HEK293 (cell line): ENCODE measurements around the gene SLC25A45.

Experiments used
- BCL11A ChIP-seq: fragments of 450-650 bp; formaldehyde crosslinking; IDR thresholded peaks from 2 replicates; pipeline ENCODE4 v1.5.1; 2016; ENCODE audit warnings: low read depth, missing biosample characterization, missing genetic modification characterization
- GLI4 ChIP-seq: fragments of 450-650 bp; formaldehyde crosslinking; IDR thresholded peaks from 2 replicates; pipeline ENCODE4 v1.5.1; 2016; ENCODE audit warnings: missing biosample characterization, missing genetic modification characterization
- MEIS1 ChIP-seq: sonication (generic); formaldehyde crosslinking; IDR thresholded peaks from 2 replicates; pipeline ENCODE4 v1.8.1; 2022; ENCODE audit warnings: missing genetic modification reagents, mild to moderate bottlenecking, borderline replicate concordance
- OSR2 ChIP-seq: fragments of 450-650 bp; formaldehyde crosslinking; IDR thresholded peaks from 2 replicates; pipeline ENCODE4 v1.5.1; 2016; ENCODE audit warnings: missing biosample characterization, missing genetic modification characterization
- PRDM2 ChIP-seq: fragments of 450-650 bp; formaldehyde crosslinking; IDR thresholded peaks from 2 replicates; pipeline ENCODE4 v1.5.1; 2016; ENCODE audit warnings: missing biosample characterization, missing genetic modification characterization, borderline replicate concordance
- RBAK ChIP-seq: fragments of 450-650 bp; formaldehyde crosslinking; IDR thresholded peaks from 2 replicates; pipeline ENCODE4 v1.5.1; 2016; ENCODE audit warnings: missing biosample characterization, missing genetic modification characterization
- REPIN1 ChIP-seq: fragments of 450-650 bp; formaldehyde crosslinking; IDR thresholded peaks from 2 replicates; pipeline ENCODE4 v1.5.1; 2017; ENCODE audit warnings: missing biosample characterization, missing genetic modification characterization, low read depth
- ZBTB21 ChIP-seq: fragments of 450-650 bp; formaldehyde crosslinking; IDR thresholded peaks from 2 replicates; pipeline ENCODE4 v1.5.1; 2017; ENCODE audit warnings: missing biosample characterization, missing genetic modification characterization
- ZBTB6 ChIP-seq: fragments of 450-650 bp; formaldehyde crosslinking; IDR thresholded peaks from 2 replicates; pipeline ENCODE4 v1.5.1; 2017; ENCODE audit warnings: missing biosample characterization, missing genetic modification characterization
- ZBTB8A ChIP-seq: fragments of 450-650 bp; formaldehyde crosslinking; IDR thresholded peaks from 2 replicates; pipeline ENCODE4 v1.5.1; 2016; ENCODE audit warnings: missing biosample characterization, missing genetic modification characterization
- ZFHX2 ChIP-seq: fragments of 450-650 bp; formaldehyde crosslinking; conservative IDR thresholded peaks from 2 replicates; pipeline ENCODE4 v1.5.1; 2016; ENCODE audit warnings: missing biosample characterization, missing genetic modification characterization
- ZNF121 ChIP-seq: fragments of 450-650 bp; formaldehyde crosslinking; IDR thresholded peaks from 2 replicates; pipeline ENCODE4 v1.5.1; 2016; ENCODE audit warnings: missing biosample characterization, missing genetic modification characterization
- ZNF138 ChIP-seq: fragments of 450-650 bp; formaldehyde crosslinking; IDR thresholded peaks from 2 replicates; pipeline ENCODE4 v1.5.1; 2016; ENCODE audit warnings: missing biosample characterization, missing genetic modification characterization, borderline replicate concordance
- ZNF211 ChIP-seq: fragments of 450-650 bp; formaldehyde crosslinking; IDR thresholded peaks from 2 replicates; pipeline ENCODE4 v1.5.1; 2016; ENCODE audit warnings: low read depth, missing biosample characterization, missing genetic modification characterization
- ZNF248 ChIP-seq: fragments of 450-650 bp; formaldehyde crosslinking; IDR thresholded peaks from 2 replicates; pipeline ENCODE4 v1.5.1; 2017; ENCODE audit warnings: missing biosample characterization, missing genetic modification characterization
- ZNF280D ChIP-seq: fragments of 450-650 bp; formaldehyde crosslinking; IDR thresholded peaks from 2 replicates; pipeline ENCODE4 v1.5.1; 2016; ENCODE audit warnings: missing biosample characterization, missing genetic modification characterization
- ZNF394 ChIP-seq: fragments of 450-650 bp; formaldehyde crosslinking; IDR thresholded peaks from 2 replicates; pipeline ENCODE4 v1.5.1; 2016; ENCODE audit warnings: missing biosample characterization, missing genetic modification characterization, mild to moderate bottlenecking, moderate library complexity, borderline replicate concordance
- ZNF501 ChIP-seq: fragments of 450-650 bp; formaldehyde crosslinking; IDR thresholded peaks from 2 replicates; pipeline ENCODE4 v1.5.1; 2016; ENCODE audit warnings: missing biosample characterization, missing genetic modification characterization
- ZNF521 ChIP-seq: fragments of 450-650 bp; formaldehyde crosslinking; IDR thresholded peaks from 2 replicates; pipeline ENCODE4 v1.5.1; 2017; ENCODE audit warnings: missing biosample characterization, mild to moderate bottlenecking, missing genetic modification characterization
- ZNF530 ChIP-seq: fragments of 450-650 bp; formaldehyde crosslinking; IDR thresholded peaks from 2 replicates; pipeline ENCODE4 v1.5.1; 2016; ENCODE audit warnings: low read depth, missing biosample characterization, missing genetic modification characterization
- ZNF549 ChIP-seq: fragments of 450-650 bp; IDR thresholded peaks from 2 replicates; pipeline ENCODE4 v1.5.1; 2018; ENCODE audit warnings: missing biosample characterization, missing genetic modification characterization, mild to moderate bottlenecking, inconsistent platforms, moderate library complexity
- ZNF624 ChIP-seq: fragments of 450-650 bp; formaldehyde crosslinking; IDR thresholded peaks from 2 replicates; pipeline ENCODE4 v1.5.1; 2017; ENCODE audit warnings: missing biosample characterization, missing genetic modification characterization
- ZNF660 ChIP-seq: fragments of 450-650 bp; IDR thresholded peaks from 2 replicates; pipeline ENCODE4 v1.5.1; 2018; ENCODE audit warnings: missing biosample characterization, mild to moderate bottlenecking, missing genetic modification characterization
- ZNF664 ChIP-seq: fragments of 450-650 bp; formaldehyde crosslinking; IDR thresholded peaks from 2 replicates; pipeline ENCODE4 v1.5.1; 2016; ENCODE audit warnings: missing biosample characterization, missing genetic modification characterization
- ZNF704 ChIP-seq: fragments of 450-650 bp; formaldehyde crosslinking; IDR thresholded peaks from 2 replicates; pipeline ENCODE4 v1.5.1; 2016; ENCODE audit warnings: missing biosample characterization, missing genetic modification characterization
- ZNF830 ChIP-seq: fragments of 450-650 bp; IDR thresholded peaks from 2 replicates; pipeline ENCODE4 v1.5.0; 2018; ENCODE audit warnings: missing biosample characterization, missing genetic modification characterization, low read depth, mild to moderate bottlenecking, moderate library complexity
- ZNF843 ChIP-seq: fragments of 450-650 bp; formaldehyde crosslinking; IDR thresholded peaks from 2 replicates; pipeline ENCODE4 v1.5.1; 2016; ENCODE audit warnings: missing biosample characterization, missing genetic modification characterization
- ZSCAN23 ChIP-seq: fragments of 450-650 bp; formaldehyde crosslinking; IDR thresholded peaks from 2 replicates; pipeline ENCODE4 v1.5.1; 2016; ENCODE audit warnings: missing biosample characterization, missing genetic modification characterization
- ZSCAN30 ChIP-seq: fragments of 450-650 bp; IDR thresholded peaks from 2 replicates; pipeline ENCODE4 v1.5.1; 2018; ENCODE audit warnings: missing biosample characterization, mild to moderate bottlenecking, missing genetic modification characterization, moderate library complexity

The SLC25A45 gene

DNA sequence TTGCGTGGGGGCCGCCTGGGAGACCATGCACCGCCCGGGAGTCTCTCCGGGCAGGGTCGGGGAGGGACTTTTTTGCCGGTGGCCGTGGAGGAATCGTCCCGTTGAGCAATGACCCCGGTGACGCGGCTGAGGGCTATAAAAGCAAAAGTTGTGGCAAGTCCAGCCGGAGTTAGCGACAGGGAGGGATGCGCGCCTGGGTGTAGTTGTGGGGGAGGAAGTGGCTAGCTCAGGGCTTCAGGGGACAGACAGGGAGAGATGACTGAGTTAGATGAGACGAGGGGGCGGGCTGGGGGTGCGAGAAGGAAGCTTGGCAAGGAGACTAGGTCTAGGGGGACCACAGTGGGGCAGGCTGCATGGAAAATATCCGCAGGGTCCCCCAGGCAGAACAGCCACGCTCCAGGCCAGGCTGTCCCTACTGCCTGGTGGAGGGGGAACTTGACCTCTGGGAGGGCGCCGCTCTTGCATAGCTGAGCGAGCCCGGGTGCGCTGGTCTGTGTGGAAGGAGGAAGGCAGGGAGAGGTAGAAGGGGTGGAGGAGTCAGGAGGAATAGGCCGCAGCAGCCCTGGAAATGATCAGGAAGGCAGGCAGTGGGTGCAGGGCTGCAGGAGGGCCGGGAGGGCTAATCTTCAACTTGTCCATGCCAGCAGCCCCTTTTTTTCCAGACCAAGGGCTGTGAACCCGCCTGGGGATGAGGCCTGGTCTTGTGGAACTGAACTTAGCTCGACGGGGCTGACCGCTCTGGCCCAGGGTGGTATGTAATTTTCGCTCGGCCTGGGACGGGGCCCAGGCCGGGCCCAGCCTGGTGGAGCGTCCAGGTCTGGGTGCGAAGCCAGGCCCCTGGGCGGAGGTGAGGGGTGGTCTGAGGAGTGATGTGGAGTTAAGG lies 40.4 kb upstream of the SLC25A45 start, which contains the start of gene NEAT1 (continued):
- TF ChIP-seq RBAK (tag by site-specific recombination) (no peak), ZNF530 (tag by site-specific recombination) (no peak), ZNF280D (tag by site-specific recombination) (peak; percentile 53; the same call in 1 of the 2 replicates), ZNF664 (tag by site-specific recombination) (0 out of 2 replicates have a peak, but pooled peaks have one; percentile 48), ZBTB21 (peak; percentile 33; the same call in 1 of the 2 replicates), ZNF248 (no peak), GLI4 (tag by site-specific recombination) (peak; percentile 85), ZNF501 (no peak; the same call in 1 of the 2 replicates), PRDM2 (no peak), REPIN1 (tag by site-specific recombination) (0 out of 2 replicates have a peak, but pooled peaks have one; percentile 34), MEIS1 (CRISPR knock-in tag) (no peak), ZSCAN30 (peak; percentile 88), ZNF549 (tag by site-specific recombination) (no peak), ZBTB8A (tag by site-specific recombination) (no peak), ZNF704 (tag by site-specific recombination) (no peak), ZNF521 (no peak), OSR2 (tag by site-specific recombination) (no peak), ZBTB6 (tag by site-specific recombination) (no peak), ZNF121 (tag by site-specific recombination) (no peak), ZFHX2 (tag by site-specific recombination) (peak; percentile 67), ZNF660 (tag by site-specific recombination) (peak; percentile 84), ZNF211 (tag by site-specific recombination) (no peak), BCL11A (tag by site-specific recombination) (no peak; the same call in 1 of the 2 replicates), ZNF394 (peak; percentile 76), ZNF830 (no peak), ZSCAN23 (tag by site-specific recombination) (peak; percentile 45; the same call in 1 of the 2 replicates), ZNF843 (peak; percentile 41; the same call in 1 of the 2 replicates), ZNF138 (tag by site-specific recombination) (no peak), ZNF624 (tag by site-specific recombination) (peak; percentile 85; the same call in 1 of the 2 replicates)
